Epidermal melanocyte (primary cell): ENCODE results near the gene ADH1A.
"Not testable (repeated sequence)": the region's sequence is repeated elsewhere in the genome, so short reads cannot be mapped to it uniquely, and the experiment has no call there.

Source experiments
- DNase-seq: peaks from one replicate; pipeline ENCODE4 v3.0.0; 2011; ENCODE audit warnings: low spot score; ENCODE audit not compliant: insufficient read length

ADH1A gene

DNA sequence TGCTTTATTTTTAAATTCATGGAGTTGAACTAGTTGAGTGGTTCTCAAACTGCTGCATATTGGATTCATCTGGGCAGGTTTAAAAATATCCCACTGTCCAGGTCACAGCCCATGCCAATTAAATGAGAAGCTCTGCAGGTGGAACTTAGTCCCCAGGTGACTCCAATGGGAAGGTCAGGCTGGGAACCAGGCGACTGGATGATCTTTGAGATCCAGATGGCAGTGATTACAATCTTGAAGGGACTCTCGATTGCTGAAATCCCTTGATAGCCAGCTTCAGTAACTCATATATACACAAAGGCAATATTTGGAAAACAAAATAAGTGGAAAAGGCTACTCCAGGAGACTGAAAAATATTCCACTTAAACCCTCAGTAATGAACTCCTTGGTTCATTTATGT lies 8.1 kb downstream of the ADH1A start:
- DNase-seq, result no peak

- DNase-seq, result no peak
These were observed 9.5 kb downstream of the ADH1A start for GRCh38 chr4:99281261-99281660.

GRCh38 chr4:99276417-99276816 lies 14.4 kb downstream of the ADH1A start:
- no peak for DNase-seq

DNA sequence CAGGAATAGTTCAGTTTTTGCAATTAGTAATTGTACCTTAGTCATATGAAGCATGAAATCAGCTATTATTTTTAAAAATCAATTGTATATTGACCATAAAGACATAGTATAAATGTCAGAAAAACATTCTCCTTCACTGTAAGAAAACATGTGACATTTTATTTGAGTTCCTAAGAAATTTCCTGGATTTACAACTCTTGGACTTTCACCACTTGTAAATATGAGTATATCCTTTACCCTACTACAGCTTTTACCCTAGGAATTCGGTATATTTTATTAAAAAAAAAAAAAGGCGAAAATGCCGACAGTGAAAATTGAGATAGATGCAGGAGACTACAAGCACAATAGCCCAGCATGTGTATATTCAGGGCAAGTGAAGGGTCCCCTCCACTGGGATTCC lies 14.9 kb downstream of the ADH1A start:
- no peak for DNase-seq

- DNase-seq, result no peak
These were observed 15.7 kb downstream of the ADH1A start for GRCh38 chr4:99275050-99275449.

- DNase-seq, result no peak
These were observed 17.1 kb downstream of the ADH1A start for GRCh38 chr4:99273704-99274103.

GRCh38 chr4:99264927-99265326 lies 25.9 kb downstream of the ADH1A start:
- DNase-seq, result no peak

- no peak for DNase-seq
These were observed 38.0 kb downstream of the ADH1A start for GRCh38 chr4:99252746-99253145.

- no peak for DNase-seq
These were observed 42.1 kb downstream of the ADH1A start for GRCh38 chr4:99248714-99249113.

DNA sequence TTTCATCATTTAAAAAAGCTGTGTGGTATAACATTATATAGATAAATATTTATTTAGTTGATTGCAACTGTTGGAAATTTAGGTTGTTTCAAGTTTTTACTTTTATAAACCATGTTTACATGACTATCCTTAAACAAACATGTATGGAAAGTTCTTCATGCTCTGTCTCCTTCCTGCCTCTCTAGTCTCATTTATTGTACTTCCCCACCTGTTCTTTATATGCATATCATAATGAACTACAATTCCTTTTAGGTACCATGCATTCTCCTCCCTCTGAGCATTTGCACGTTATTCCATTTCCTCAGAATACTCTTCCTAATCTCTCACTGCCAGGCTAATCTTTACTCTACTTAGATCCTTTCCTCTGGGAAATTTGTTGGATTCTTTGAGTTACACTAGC lies 54.8 kb downstream of the ADH1A start:
- DNase-seq, result no peak

GRCh38 chr4:99234331-99235010 lies 56.3 kb downstream of the ADH1A start:
- DNase-seq, result peak; percentile 18

DNA sequence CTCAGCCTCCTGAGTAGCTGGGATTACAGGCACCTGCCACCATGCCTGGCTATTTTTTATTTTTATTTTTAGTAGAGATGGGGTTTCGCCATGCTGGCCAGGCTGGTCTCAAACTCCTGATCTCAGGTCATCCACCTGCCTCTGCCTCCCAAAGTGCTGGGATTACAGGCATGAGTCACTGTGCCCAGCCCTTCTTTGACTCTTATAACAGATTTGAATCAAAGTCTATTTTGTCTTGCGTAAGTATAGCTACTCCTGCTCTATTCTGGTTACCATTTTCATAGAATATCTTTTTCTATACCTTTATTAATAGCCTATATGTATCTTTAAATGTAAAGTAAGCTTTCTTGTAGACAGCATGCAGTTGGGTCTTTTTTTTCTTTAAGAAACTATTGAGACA lies 57.4 kb downstream of the ADH1A start:
- DNase-seq, result not testable (repeated sequence)

DNA sequence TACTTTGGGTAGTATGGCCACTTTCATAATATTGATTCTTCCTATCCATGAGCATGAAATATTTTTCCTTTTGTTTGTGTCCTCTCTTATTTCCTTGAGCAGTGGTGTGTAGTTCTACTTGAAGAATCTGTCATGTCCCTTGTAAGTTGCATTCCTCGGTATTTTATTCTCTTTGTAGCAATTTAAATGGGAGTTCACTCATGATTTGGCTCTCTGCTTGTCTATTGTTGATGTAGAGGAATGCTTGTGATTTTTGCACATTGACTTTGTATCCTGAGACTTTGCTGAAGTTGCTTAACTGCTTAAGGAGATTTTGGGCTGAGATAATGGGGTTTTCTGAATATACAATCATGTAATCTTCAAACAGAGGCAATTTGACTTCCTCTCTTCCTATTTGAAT lies 62.1 kb downstream of the ADH1A start:
- not testable (repeated sequence) for DNase-seq

DNA sequence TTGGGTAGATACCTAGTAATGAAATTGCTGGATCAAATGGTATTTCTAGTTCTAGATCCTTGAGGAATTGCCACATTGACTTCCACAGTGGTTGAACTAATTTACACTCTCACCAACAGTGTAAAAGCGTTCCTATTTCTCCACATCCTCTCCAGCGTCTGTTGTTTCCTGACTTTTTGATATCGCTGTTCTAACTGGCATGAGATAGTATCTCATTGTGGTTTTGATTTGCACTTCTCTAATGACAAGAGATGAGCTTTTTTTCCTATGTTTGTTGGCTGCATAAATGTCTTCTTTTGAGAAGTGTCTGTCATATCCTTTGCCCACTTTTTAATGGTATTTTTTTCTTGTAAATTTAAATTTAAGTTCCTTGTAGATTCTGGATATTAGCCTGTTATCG lies 63.1 kb downstream of the ADH1A start:
- not testable (repeated sequence) for DNase-seq
